CD4-positive, alpha-beta memory T cell (primary cell): ENCODE data around the gene P4HA1. TPM values are rescaled to one million over a fixed set of nuclear protein-coding genes. Genes with fewer than 3 reads are reported as not detected.

Experiments used
- CTCF ChIA-PET: fragments of 350-600 bp; sonication (Branson Sonifier 250); formaldehyde crosslinking; loops from one replicate; lab custom pipeline; 2021; ENCODE audit warnings: inconsistent platforms; ENCODE audit not compliant: partially characterized antibody; lab: Charles Lee
- POLR2A ChIA-PET: fragments of 350-600 bp; sonication (Branson Sonifier 250); formaldehyde crosslinking; loops from one replicate; lab custom pipeline; 2021; ENCODE audit not compliant: partially characterized antibody; lab: Charles Lee
- DNase-seq, 5 donors: peaks; one replicate each; pipeline versions ENCODE4 v3.0.0 to v3.0.0-alpha.2; 2020 to 2022; ENCODE audit warnings: mixed read lengths in 1 of 5
- H3K27ac ChIP-seq: one replicate; pipeline ENCODE4 v1.7.0; 2013; ENCODE audit warnings: low read depth, low read length
- H3K27me3 ChIP-seq: 2 replicates; pipeline ENCODE4 v1.7.0; 2013; ENCODE audit warnings: mild to moderate bottlenecking, low read length, moderate library complexity; ENCODE audit not compliant: insufficient read depth
- H3K36me3 ChIP-seq: 2 replicates; pipeline ENCODE4 v1.7.0; 2013; ENCODE audit warnings: mild to moderate bottlenecking, low read length, moderate library complexity; ENCODE audit not compliant: insufficient read depth
- H3K4me1 ChIP-seq: 2 replicates; pipeline ENCODE4 v1.7.0; 2013; ENCODE audit warnings: mild to moderate bottlenecking, low read length, moderate library complexity; ENCODE audit not compliant: insufficient read depth
- H3K4me3 ChIP-seq, 2 donors: one replicate each; pipeline ENCODE4 v1.7.0; 2013; ENCODE audit warnings: low read length in 2 of 2, mild to moderate bottlenecking in 1 of 2
- H3K9me3 ChIP-seq, 2 donors: one replicate each; pipeline ENCODE4 v1.7.0; 2013; ENCODE audit warnings: low read length in 2 of 2, control low read depth in 1 of 2; ENCODE audit not compliant: control insufficient read depth in 1 of 2
- H3K27ac Mint-ChIP-seq, 7 donors: one replicate each; pipeline ENCODE4 v1.8.0; 2020 to 2021; ENCODE audit warnings: mixed read lengths in 7 of 7, mild to moderate bottlenecking in 6 of 7, inconsistent platforms in 3 of 7, moderate library complexity in 3 of 7
- H3K27me3 Mint-ChIP-seq, 2 donors: one replicate each; pipeline ENCODE4 v1.8.0; 2020 to 2021; ENCODE audit warnings: mixed read lengths in 2 of 2
- H3K36me3 Mint-ChIP-seq, 2 donors: one replicate each; pipeline ENCODE4 v1.8.0; 2020 to 2021; ENCODE audit warnings: mixed read lengths in 2 of 2, inconsistent platforms in 1 of 2, mild to moderate bottlenecking in 1 of 2
- H3K4me1 Mint-ChIP-seq, 4 donors: one replicate each; pipeline ENCODE4 v1.8.0; 2020 to 2021; ENCODE audit warnings: mixed read lengths in 4 of 4, mild to moderate bottlenecking in 1 of 4
- H3K4me3 Mint-ChIP-seq, 8 donors: one replicate each; pipeline ENCODE4 v1.8.0; 2020 to 2021; ENCODE audit warnings: mixed read lengths in 8 of 8, mild to moderate bottlenecking in 7 of 8, moderate library complexity in 6 of 8, inconsistent platforms in 3 of 8
- H3K9me3 Mint-ChIP-seq, 8 donors: one replicate each; pipeline ENCODE4 v1.8.0; 2020 to 2021; ENCODE audit warnings: mixed read lengths in 8 of 8, mild to moderate bottlenecking in 5 of 8, inconsistent platforms in 3 of 8, moderate library complexity in 1 of 8
- intact Hi-C: fragments of 100-400 bp; cut with micrococcal nuclease; formaldehyde crosslinking; loops from one replicate; pipeline ENCODE4 v1.15.1; 2023
- polyA plus RNA-seq, 2 donors: library from polyadenylated mRNA; unstranded; fragments of 300-500 nt; fragmentation: Illumina TruSeq; gene quantifications; one replicate each; pipeline ENCODE4 v1.2.3, GENCODE V29; 2021
- total RNA-seq, 2 experiments: library from RNA; stranded (reverse); gene quantifications; one replicate each; pipeline ENCODE4 v1.2.3, GENCODE V29; 2021

The P4HA1 gene
- total and polyA plus RNA-seq, 4 experiments from 2014 or later: 17.8 to 41.4 (median 20.7) TPM

GRCh38 chr10:73054286-73054685, 42.4 kb downstream of the P4HA1 start:
- Mint-ChIP-seq H3K36me3 (peaks cover 30 to 45% of the 10 kb centered on the region in 2 donors), H3K9me3 (no peaks in the 10 kb centered on the region), H3K4me1 (peaks cover 0 to 5% (median under 1%) of the 10 kb centered on the region in 4 donors), H3K27ac (peak overlapping the region in 1 of 7 donors; percentile 51), H3K4me3 (no peak overlapping the region), H3K27me3 (no peaks in the 10 kb centered on the region)
- Histone ChIP-seq H3K4me3 (no peak overlapping the region), H3K36me3 (peaks cover 14% of the 10 kb centered on the region), H3K27me3 (no peaks in the 10 kb centered on the region), H3K4me1 (no peaks in the 10 kb centered on the region), H3K9me3 (no peaks in the 10 kb centered on the region), H3K27ac (no peak overlapping the region)
- DNase-seq: no peak
- POLR2A ChIA-PET: no interaction called here
- CTCF ChIA-PET: no interaction called here
- intact Hi-C loops: no loop called here

- CTCF ChIA-PET: interaction anchor here (0.6 kb wide), 1 partner anchor 703 kb away, joined by 3 read pairs; no protein-coding TSS in a partner anchor
- Mint-ChIP-seq H3K36me3 (peaks cover 30 to 43% of the 10 kb centered on the region in 2 donors), H3K27ac (no peak overlapping the region), H3K9me3 (no peaks in the 10 kb centered on the region), H3K4me1 (peaks cover 0 to 3% (median 0%) of the 10 kb centered on the region in 4 donors), H3K4me3 (no peak overlapping the region), H3K27me3 (no peaks in the 10 kb centered on the region)
- POLR2A ChIA-PET: no interaction called here
- intact Hi-C loops: no loop called here
- no peak for DNase-seq
- H3K4me3 ChIP-seq: no peak overlapping the region
- H3K36me3 ChIP-seq: peaks cover 14% of the 10 kb centered on the region
- no peaks in the 10 kb centered on the region for H3K9me3 ChIP-seq
- no peaks in the 10 kb centered on the region for H3K4me1 ChIP-seq
- H3K27ac ChIP-seq: no peak overlapping the region
- H3K27me3 ChIP-seq: no peaks in the 10 kb centered on the region
These were observed 43.4 kb downstream of the P4HA1 start for GRCh38 chr10:73053275-73053674.

- ChIA-PET POLR2A (no interaction called here), CTCF (no interaction called here)
- H3K36me3 Mint-ChIP-seq: peaks cover 32 to 37% of the 10 kb centered on the region in 2 donors
- no peaks in the 10 kb centered on the region for H3K9me3 Mint-ChIP-seq
- H3K4me1 Mint-ChIP-seq: no peaks in the 10 kb centered on the region
- Histone ChIP-seq H3K36me3 (peaks cover 18% of the 10 kb centered on the region), H3K9me3 (no peaks in the 10 kb centered on the region), H3K27ac (no peak overlapping the region), H3K27me3 (no peaks in the 10 kb centered on the region), H3K4me3 (no peak overlapping the region), H3K4me1 (no peaks in the 10 kb centered on the region)
- no peak overlapping the region for H3K4me3 Mint-ChIP-seq
- no peaks in the 10 kb centered on the region for H3K27me3 Mint-ChIP-seq
- DNase-seq: no peak
- H3K27ac Mint-ChIP-seq: no peak overlapping the region
- intact Hi-C loops: no loop called here
These were observed 52.0 kb downstream of the P4HA1 start for GRCh38 chr10:73044378-73045285.

GRCh38 chr10:73043766-73044377, 52.8 kb downstream of the P4HA1 start:
- intact Hi-C loops: no loop called here
- Histone ChIP-seq H3K36me3 (peaks cover 18% of the 10 kb centered on the region), H3K4me1 (no peaks in the 10 kb centered on the region), H3K27me3 (no peaks in the 10 kb centered on the region), H3K4me3 (no peak overlapping the region), H3K27ac (no peak overlapping the region), H3K9me3 (no peaks in the 10 kb centered on the region)
- POLR2A ChIA-PET: no interaction called here
- Mint-ChIP-seq H3K9me3 (no peaks in the 10 kb centered on the region), H3K27ac (no peak overlapping the region), H3K27me3 (no peaks in the 10 kb centered on the region), H3K4me3 (no peak overlapping the region), H3K36me3 (peaks cover 28 to 32% of the 10 kb centered on the region in 2 donors), H3K4me1 (no peaks in the 10 kb centered on the region)
- CTCF ChIA-PET: no interaction called here
- no peak for DNase-seq

- intact Hi-C loops: no loop called here
- no peak overlapping the region for H3K4me3 ChIP-seq
- DNase-seq: no peak
- no peaks in the 10 kb centered on the region for H3K27me3 Mint-ChIP-seq
- H3K36me3 ChIP-seq: peaks cover 18% of the 10 kb centered on the region
- ChIA-PET CTCF (no interaction called here), POLR2A (no interaction called here)
- H3K9me3 Mint-ChIP-seq: no peaks in the 10 kb centered on the region
- H3K4me3 Mint-ChIP-seq: no peak overlapping the region
- no peak overlapping the region for H3K27ac Mint-ChIP-seq
- H3K9me3 ChIP-seq: no peaks in the 10 kb centered on the region
- H3K27me3 ChIP-seq: no peaks in the 10 kb centered on the region
- H3K4me1 Mint-ChIP-seq: no peaks in the 10 kb centered on the region
- H3K4me1 ChIP-seq: no peaks in the 10 kb centered on the region
- H3K36me3 Mint-ChIP-seq: peaks cover 28 to 31% of the 10 kb centered on the region in 2 donors
- no peak overlapping the region for H3K27ac ChIP-seq
These were observed 53.3 kb downstream of the P4HA1 start for GRCh38 chr10:73043319-73043718.

GRCh38 chr10:73042130-73042529, 54.5 kb downstream of the P4HA1 start:
- Histone ChIP-seq H3K27ac (no peak overlapping the region), H3K4me1 (no peaks in the 10 kb centered on the region), H3K27me3 (no peaks in the 10 kb centered on the region), H3K9me3 (no peaks in the 10 kb centered on the region), H3K4me3 (no peak overlapping the region), H3K36me3 (peaks cover 18% of the 10 kb centered on the region)
- ChIA-PET POLR2A (no interaction called here), CTCF (no interaction called here)
- no peak for DNase-seq
- Mint-ChIP-seq H3K36me3 (peaks cover 27 to 29% of the 10 kb centered on the region in 2 donors), H3K4me1 (no peaks in the 10 kb centered on the region), H3K27ac (no peak overlapping the region), H3K4me3 (no peak overlapping the region), H3K27me3 (no peaks in the 10 kb centered on the region), H3K9me3 (no peaks in the 10 kb centered on the region)
- intact Hi-C loops: no loop called here

- H3K4me3 ChIP-seq: no peak overlapping the region
- Mint-ChIP-seq H3K4me3 (no peak overlapping the region), H3K4me1 (no peaks in the 10 kb centered on the region), H3K36me3 (peaks cover 19 to 20% of the 10 kb centered on the region in 2 donors), H3K9me3 (no peaks in the 10 kb centered on the region), H3K27ac (no peak overlapping the region), H3K27me3 (no peaks in the 10 kb centered on the region)
- no peak overlapping the region for H3K27ac ChIP-seq
- DNase-seq: no peak
- H3K36me3 ChIP-seq: peaks cover 11% of the 10 kb centered on the region
- intact Hi-C loops: no loop called here
- ChIA-PET POLR2A (no interaction called here), CTCF (no interaction called here)
- H3K9me3 ChIP-seq: no peaks in the 10 kb centered on the region
- H3K27me3 ChIP-seq: no peaks in the 10 kb centered on the region
- H3K4me1 ChIP-seq: no peaks in the 10 kb centered on the region
These were observed 57.0 kb downstream of the P4HA1 start for GRCh38 chr10:73039635-73040034.
